GM20000 (cell line): ENCODE measurements around the gene TYMS.
A peak's percentile ranks its signal among the peaks of the same experiment; 100 is the strongest.

Source experiments
- DNase-seq: peaks from one replicate; pipeline ENCODE4 v3.0.0; 2012; ENCODE audit warnings: low spot score
- TF ChIP-seq, protein P1 (sequence below): IDR thresholded peaks from 2 replicates; pipeline ENCODE4 v1.5.1; 2012; ENCODE audit warnings: mild to moderate bottlenecking, control low read depth; ENCODE audit errors: extremely low read depth, missing control alignments

The TYMS gene

DNA sequence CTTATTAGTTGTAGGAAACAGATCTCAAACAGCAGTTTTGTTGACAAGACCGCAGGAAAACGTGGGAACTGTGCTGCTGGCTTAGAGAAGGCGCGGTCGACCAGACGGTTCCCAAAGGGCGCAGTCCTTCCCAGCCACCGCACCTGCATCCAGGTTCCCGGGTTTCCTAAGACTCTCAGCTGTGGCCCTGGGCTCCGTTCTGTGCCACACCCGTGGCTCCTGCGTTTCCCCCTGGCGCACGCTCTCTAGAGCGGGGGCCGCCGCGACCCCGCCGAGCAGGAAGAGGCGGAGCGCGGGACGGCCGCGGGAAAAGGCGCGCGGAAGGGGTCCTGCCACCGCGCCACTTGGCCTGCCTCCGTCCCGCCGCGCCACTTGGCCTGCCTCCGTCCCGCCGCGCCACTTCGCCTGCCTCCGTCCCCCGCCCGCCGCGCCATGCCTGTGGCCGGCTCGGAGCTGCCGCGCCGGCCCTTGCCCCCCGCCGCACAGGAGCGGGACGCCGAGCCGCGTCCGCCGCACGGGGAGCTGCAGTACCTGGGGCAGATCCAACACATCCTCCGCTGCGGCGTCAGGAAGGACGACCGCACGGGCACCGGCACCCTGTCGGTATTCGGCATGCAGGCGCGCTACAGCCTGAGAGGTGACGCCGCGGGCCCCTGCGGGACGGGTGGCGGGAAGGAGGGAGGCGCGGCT, at the start of gene TYMS:
Gene TYMS (plus strand): TSS at position 343 of the 690 bp plus-strand sequence. CDS start 90 bp downstream, at position 433.
- peak; percentile 79 for DNase-seq
- TF ChIP-seq, protein P1, sequence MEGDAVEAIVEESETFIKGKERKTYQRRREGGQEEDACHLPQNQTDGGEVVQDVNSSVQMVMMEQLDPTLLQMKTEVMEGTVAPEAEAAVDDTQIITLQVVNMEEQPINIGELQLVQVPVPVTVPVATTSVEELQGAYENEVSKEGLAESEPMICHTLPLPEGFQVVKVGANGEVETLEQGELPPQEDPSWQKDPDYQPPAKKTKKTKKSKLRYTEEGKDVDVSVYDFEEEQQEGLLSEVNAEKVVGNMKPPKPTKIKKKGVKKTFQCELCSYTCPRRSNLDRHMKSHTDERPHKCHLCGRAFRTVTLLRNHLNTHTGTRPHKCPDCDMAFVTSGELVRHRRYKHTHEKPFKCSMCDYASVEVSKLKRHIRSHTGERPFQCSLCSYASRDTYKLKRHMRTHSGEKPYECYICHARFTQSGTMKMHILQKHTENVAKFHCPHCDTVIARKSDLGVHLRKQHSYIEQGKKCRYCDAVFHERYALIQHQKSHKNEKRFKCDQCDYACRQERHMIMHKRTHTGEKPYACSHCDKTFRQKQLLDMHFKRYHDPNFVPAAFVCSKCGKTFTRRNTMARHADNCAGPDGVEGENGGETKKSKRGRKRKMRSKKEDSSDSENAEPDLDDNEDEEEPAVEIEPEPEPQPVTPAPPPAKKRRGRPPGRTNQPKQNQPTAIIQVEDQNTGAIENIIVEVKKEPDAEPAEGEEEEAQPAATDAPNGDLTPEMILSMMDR, result no peak

DNA sequence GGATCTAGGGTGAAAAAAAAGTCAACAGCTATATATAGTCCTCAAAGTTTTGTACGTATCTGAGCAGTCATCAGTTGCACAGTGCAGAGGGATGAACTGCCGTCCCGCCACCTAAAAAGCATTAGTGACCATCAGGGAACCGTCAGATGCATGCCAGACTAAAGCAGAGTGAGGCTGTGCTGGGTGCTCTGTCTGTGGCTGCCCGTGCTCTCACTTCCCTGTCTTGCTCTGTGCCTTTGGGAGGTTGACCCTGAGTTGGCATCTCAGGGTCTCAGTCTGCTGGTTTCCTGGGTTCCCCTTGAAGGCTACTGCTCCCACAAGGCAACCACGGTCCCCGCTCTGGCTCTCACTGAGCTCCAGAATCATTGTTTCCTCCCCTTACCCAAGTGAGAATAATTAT, 49.5 kb upstream of the TYMS start:
- no peak for DNase-seq
- TF ChIP-seq, protein P1, result no peak

DNA sequence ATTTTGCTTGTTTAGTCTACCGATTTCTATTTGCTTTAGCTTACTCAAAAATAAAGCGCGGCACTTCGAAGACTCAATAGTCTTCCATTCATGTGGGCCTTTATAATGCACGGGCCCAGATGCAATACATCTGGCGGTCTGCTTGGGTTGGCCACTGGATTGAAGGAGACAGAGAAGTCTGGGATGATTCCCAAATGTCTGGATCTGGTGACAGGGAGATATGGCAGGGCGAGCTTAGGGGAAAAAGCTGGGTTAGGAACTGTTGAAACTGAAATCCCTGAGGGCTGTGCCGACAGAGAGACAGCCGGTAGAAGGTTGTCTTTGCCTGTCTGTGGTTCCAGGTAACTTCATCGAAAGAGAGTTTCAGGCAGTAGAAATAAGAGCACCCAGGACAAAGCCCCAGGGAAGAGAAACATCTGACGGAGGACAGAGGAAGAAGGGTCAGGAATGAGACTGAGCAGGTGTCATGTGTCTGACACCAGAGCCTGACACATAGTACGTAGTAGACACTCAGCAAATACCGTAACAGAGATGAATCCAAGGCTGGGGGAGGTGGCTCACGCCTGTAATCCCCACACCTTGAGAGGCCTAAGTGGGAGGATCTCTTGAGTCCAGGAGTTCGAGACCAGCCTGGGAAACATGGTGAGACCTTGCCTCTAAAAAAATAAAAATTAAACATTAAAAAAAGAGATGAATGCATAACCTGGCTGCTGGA, 47.1 kb upstream of the TYMS start:
- TF ChIP-seq, protein P1, result no peak
- DNase-seq, result no peak

DNA sequence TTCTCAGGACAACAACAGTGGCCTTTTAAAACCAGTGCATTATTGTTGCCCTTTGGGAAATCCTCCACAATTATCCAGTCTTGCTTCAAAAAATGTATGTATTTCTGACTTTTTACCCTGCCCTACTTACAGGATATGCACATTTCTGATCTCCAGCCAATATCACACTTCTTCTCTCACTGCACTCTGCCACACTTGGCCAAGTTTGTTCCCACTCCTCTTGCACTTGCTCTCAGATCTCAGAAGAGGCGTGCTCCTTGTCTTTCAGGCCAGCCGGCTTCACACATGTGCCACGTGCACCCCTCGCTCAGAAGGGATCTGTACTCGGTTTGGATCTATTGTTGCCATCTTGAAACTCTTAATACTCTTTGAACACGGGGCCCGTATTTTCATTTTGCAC, 45.3 kb upstream of the TYMS start:
- TF ChIP-seq, protein P1, result no peak
- no peak for DNase-seq

DNA sequence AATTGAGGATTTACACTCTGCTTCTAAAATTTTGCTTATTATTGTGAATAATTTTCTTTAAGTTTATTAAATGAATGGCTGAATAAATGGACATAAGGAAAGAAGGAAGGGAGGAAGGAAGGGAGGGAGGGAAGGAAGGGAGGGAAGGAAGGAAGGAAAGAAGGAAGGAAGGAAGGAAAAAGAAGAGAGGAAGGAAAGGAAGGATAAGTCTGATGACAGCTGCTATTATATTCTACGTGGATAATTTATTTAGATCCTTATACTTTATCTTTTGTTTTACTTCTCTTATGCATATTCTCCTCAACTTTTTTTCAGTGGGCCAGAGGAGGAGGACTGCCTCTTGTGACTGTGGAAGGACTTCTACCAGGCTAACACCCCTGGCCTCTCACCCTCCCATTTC, 43.3 kb upstream of the TYMS start:
- TF ChIP-seq, protein P1, result no peak
- DNase-seq, result no peak

DNA sequence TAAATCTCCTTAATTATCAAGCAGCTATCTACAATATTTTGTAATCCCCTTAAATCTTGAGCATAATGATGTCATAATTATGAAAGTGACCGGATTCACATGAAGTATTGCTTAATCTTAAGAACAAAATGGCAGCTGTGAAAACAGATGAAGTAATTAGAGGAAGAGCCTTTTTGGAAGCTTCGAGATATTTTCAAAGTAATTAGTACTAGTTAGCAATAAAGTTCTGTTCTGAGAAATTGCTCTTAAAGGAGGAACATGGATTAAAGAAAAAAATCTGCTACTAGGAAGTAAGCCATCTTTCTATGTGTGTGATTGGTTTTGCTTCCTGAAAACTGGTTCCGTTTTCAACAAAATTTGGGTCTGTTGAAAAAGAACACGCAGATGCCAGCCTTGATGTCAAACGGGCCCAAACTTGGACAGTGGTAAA, 42.3 kb upstream of the TYMS start:
- DNase-seq, result no peak
- TF ChIP-seq, protein P1, result no peak

DNA sequence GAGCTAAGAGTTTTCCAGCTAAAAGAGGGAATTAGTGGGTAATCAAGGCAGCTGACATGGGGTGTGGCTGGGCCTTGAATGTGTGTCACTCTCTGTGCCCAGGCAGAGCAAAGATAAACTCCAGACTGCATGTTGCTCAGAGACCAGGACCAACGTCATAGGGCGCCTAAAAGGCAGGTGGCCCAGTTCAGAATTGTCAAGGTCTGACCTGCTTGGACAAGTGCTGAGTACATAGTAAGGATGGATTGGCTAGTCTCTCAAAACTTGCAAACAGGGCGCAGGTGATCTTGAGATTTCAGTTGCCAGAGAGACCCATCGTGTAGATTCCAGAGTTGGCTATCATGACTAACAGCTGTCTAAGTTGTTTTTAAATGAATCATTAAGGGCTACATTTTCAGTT, 41.7 kb upstream of the TYMS start:
- no peak for DNase-seq
- TF ChIP-seq, protein P1, result no peak
